GM12875 (cell line): ENCODE data around the gene ANAPC2.
A peak's percentile ranks its signal among the peaks of the same experiment; 100 is the strongest.

Experiments
- H3K4me3 ChIP-seq: one replicate; pipeline ENCODE4 v1.5.1; 2011; ENCODE audit warnings: low read depth, low read length, control low read depth
- TF ChIP-seq, protein P1 (sequence below): IDR thresholded peaks from 2 replicates; pipeline ENCODE4 v1.5.1; 2011; ENCODE audit warnings: low read depth, mild to moderate bottlenecking, control low read depth, inconsistent platforms, low read length, moderate library complexity, borderline replicate concordance; ENCODE audit not compliant: insufficient read depth

ANAPC2 gene

DNA sequence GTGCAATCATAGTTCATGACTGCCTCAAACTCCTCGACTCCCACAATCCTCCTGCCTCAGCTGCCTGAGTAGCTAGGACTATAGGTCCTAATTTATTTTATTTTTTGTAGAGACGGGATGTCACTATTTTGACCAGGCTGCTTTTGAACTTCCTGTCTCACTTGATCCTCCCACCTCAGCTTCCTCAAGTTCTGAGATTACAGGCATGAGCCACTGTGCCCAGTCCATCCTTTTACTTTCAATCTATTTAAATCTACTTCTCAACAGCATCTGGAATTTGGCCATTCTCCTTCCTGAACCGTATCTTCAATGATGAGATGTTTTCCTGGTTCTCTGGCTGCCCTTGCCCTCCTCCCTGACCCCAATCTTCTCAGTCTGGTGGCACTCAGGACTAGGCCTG is 61.6 kb downstream of the ANAPC2 start:
- TF ChIP-seq, protein P1, sequence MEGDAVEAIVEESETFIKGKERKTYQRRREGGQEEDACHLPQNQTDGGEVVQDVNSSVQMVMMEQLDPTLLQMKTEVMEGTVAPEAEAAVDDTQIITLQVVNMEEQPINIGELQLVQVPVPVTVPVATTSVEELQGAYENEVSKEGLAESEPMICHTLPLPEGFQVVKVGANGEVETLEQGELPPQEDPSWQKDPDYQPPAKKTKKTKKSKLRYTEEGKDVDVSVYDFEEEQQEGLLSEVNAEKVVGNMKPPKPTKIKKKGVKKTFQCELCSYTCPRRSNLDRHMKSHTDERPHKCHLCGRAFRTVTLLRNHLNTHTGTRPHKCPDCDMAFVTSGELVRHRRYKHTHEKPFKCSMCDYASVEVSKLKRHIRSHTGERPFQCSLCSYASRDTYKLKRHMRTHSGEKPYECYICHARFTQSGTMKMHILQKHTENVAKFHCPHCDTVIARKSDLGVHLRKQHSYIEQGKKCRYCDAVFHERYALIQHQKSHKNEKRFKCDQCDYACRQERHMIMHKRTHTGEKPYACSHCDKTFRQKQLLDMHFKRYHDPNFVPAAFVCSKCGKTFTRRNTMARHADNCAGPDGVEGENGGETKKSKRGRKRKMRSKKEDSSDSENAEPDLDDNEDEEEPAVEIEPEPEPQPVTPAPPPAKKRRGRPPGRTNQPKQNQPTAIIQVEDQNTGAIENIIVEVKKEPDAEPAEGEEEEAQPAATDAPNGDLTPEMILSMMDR: no peak

More for the DNA sequence above, 61.6 kb downstream of the ANAPC2 start:
- peak overlapping the region; percentile 42 for H3K4me3 ChIP-seq
